LNCaP clone FGC (cell line): ENCODE results near the gene WASL.

ENCODE experiments used
- DNase-seq: peaks from one replicate; pipeline ENCODE4 v3.0.0-alpha.2; 2011; ENCODE audit warnings: low read depth
- H3K4me3 ChIP-seq: 2 replicates; pipeline ENCODE4 v1.5.1; 2011; ENCODE audit warnings: mild to moderate bottlenecking, low read depth, low read length, control low read depth
- CTCF ChIP-seq: IDR thresholded peaks from 2 replicates; pipeline ENCODE4 v1.5.1; 2012; ENCODE audit warnings: mild to moderate bottlenecking; ENCODE audit not compliant: control insufficient read depth, insufficient read depth; ENCODE audit errors: extremely low read depth

The WASL gene

GRCh38 chr7:123656544-123657303 is 92.1 kb downstream of the WASL start:
- TF ChIP-seq CTCF: no peak
- no peak overlapping the region for H3K4me3 ChIP-seq
- no peak for DNase-seq

- TF ChIP-seq CTCF: no peak
- H3K4me3 ChIP-seq: no peak within 1 kb of the TSS
- DNase-seq: no peak
Observed at GRCh38 chr7:123655614-123656013, 93.2 kb downstream of the WASL start, which contains the start of gene LMOD2. TSS of gene LMOD2 (plus strand) at chr7:123655866. CDS start at chr7:123655964, 98 bp downstream.

- no peak for DNase-seq
- H3K4me3 ChIP-seq: no peak overlapping the region
- no peak for TF ChIP-seq CTCF
Observed at GRCh38 chr7:123653162-123653561, 95.6 kb downstream of the WASL start.

- H3K4me3 ChIP-seq: no peak overlapping the region
- TF ChIP-seq CTCF: no peak
Observed at GRCh38 chr7:123652406-123652805, 96.4 kb downstream of the WASL start.

GRCh38 chr7:123650595-123650994 is 98.2 kb downstream of the WASL start:
- no peak for TF ChIP-seq CTCF
- no peak for DNase-seq
- H3K4me3 ChIP-seq: no peak overlapping the region

More at GRCh38 chr7:123652406-123652805, 96.4 kb downstream of the WASL start:
- DNase-seq: no peak

- TF ChIP-seq CTCF: no peak
- no peak overlapping the region for H3K4me3 ChIP-seq
- DNase-seq: no peak
Observed at GRCh38 chr7:123649964-123650363, 98.8 kb downstream of the WASL start.
